ENCODE data around the gene SMIM9. TPM values are rescaled to one million over a fixed set of nuclear protein-coding genes. Genes with fewer than 3 reads are reported as not detected.
"Not testable (repeated sequence)": the region's sequence is repeated elsewhere in the genome, so short reads cannot be mapped to it uniquely, and the experiment has no call there.

Gene SMIM9
- total and polyA plus RNA-seq, 2 donors from 2014 or later: not detected

- DNase-seq (no peak), FAIRE-seq (no peak)
- H3K9me3 ChIP-seq (ENCODE audit: control insufficient read depth in 2 of 3, insufficient read depth in 1 of 3, low read length in 3 of 3): no peaks in the 10 kb centered on the region
- H3K27me3 ChIP-seq (ENCODE audit: control insufficient read depth, insufficient read depth, low read length): no peaks in the 10 kb centered on the region
- no peak overlapping the region for H3K4me3 ChIP-seq (ENCODE audit: low read length in 3 of 3)
- no peaks in the 10 kb centered on the region for H3K36me3 ChIP-seq (ENCODE audit: control insufficient read depth in 2 of 3, insufficient read depth in 3 of 3, low read length in 3 of 3)
- no peak overlapping the region for H3K27ac ChIP-seq (ENCODE audit: low read depth in 2 of 2, low read length in 2 of 2)
- no peaks in the 10 kb centered on the region for H3K4me1 ChIP-seq (ENCODE audit: control insufficient read depth in 2 of 3, insufficient read depth in 2 of 3, low read depth in 1 of 3, low read length in 3 of 3)
- no peak overlapping the region for H3K9ac ChIP-seq (ENCODE audit: low read length in 3 of 3)
- intact Hi-C loops (cut with DNase I): no loop called here
- TF ChIP-seq, protein P1, sequence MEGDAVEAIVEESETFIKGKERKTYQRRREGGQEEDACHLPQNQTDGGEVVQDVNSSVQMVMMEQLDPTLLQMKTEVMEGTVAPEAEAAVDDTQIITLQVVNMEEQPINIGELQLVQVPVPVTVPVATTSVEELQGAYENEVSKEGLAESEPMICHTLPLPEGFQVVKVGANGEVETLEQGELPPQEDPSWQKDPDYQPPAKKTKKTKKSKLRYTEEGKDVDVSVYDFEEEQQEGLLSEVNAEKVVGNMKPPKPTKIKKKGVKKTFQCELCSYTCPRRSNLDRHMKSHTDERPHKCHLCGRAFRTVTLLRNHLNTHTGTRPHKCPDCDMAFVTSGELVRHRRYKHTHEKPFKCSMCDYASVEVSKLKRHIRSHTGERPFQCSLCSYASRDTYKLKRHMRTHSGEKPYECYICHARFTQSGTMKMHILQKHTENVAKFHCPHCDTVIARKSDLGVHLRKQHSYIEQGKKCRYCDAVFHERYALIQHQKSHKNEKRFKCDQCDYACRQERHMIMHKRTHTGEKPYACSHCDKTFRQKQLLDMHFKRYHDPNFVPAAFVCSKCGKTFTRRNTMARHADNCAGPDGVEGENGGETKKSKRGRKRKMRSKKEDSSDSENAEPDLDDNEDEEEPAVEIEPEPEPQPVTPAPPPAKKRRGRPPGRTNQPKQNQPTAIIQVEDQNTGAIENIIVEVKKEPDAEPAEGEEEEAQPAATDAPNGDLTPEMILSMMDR (IDR thresholded peaks at IDR 0.05; ENCODE audit: borderline replicate concordance, extremely low read depth, insufficient read depth): no peak
Measured at GRCh38 chrX:154821523-154821922, 12.9 kb downstream of the SMIM9 start.

DNA sequence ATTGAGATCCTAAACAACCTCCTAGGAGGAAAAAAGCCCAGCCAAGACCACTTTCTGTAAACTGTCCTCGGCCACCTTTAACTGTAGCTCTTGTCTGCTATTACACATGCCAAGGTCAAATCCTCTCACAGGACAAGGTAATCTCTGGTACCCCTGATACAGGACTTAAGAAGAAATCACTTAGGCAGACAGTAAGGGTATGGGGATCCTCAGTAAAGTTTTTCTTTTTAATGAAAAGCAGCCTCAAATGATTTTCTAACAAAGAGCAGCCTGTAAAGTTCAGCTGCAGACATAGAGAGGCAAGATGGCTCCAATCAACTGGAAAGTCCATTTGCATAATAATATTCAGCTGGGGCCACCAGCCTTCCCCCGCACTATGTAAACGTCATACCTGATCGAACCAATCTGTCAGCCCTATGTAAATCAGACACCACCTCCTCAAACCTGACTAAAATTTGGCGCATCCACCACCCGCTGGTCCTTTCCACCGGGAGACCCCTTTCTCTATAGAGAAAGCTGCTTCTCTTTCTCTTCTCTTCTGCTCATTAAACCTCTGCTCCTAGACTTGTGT is 14.6 kb downstream of the SMIM9 start:
- Histone ChIP-seq H3K4me1 (ENCODE audit: control insufficient read depth in 2 of 3, insufficient read depth in 2 of 3, low read depth in 1 of 3, low read length in 3 of 3) (no peaks in the 10 kb centered on the region), H3K4me3 (ENCODE audit: low read length in 3 of 3) (no peak overlapping the region), H3K36me3 (ENCODE audit: control insufficient read depth in 2 of 3, insufficient read depth in 3 of 3, low read length in 3 of 3) (no peaks in the 10 kb centered on the region), H3K9me3 (ENCODE audit: control insufficient read depth in 2 of 3, insufficient read depth in 1 of 3, low read length in 3 of 3) (no peaks in the 10 kb centered on the region), H3K9ac (ENCODE audit: low read length in 3 of 3) (no peak overlapping the region), H3K27me3 (ENCODE audit: control insufficient read depth, insufficient read depth, low read length) (no peaks in the 10 kb centered on the region), H3K27ac (ENCODE audit: low read depth in 2 of 2, low read length in 2 of 2) (no peak overlapping the region)
- DNase-seq: no peak
- intact Hi-C loops (cut with DNase I): no loop called here
- TF ChIP-seq, protein P1 (IDR thresholded peaks at IDR 0.05; ENCODE audit: borderline replicate concordance, extremely low read depth, insufficient read depth): no peak
- FAIRE-seq: no peak

DNA sequence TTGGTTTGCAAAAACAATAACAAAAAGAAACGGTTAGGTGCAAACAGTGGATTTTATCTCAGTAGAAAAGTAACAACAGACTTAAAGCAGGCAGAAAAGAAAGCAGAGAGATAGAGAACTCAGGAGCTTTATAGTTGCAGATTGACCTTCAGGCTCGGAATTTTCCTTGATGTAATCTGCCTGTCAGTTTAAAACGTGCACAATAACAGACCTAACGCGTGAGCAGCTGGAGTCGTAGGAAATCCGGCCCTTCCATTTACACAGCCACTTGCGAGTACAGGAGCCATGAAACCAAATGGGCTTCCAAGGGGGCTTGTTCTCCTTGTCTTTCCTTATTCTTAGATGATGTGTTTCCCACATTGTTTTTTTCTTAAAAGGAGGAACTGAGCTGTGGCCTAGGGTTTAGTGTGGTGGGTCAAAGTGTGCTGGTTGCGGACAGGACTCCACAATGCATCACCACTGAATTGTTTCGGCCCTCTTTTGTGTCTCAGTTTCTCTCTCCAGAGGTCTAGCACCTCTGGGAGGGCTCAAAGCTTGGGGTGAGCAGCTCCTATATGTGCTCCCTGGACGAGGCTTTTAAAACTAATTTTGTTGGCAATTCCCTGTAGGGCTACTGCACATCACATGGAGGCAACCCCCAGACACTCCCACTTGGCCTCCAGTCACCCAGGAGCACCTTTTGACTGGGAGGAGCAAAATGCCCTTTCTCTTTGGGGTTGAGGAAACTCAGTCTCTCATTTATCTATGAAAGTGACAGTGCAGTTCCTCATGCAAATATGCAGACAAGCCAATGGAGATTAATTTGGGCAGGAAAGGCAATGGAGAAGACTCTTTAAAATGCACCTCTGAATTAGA is 15.3 kb downstream of the SMIM9 start:
- DNase-seq (no peak), FAIRE-seq (no peak)
- Histone ChIP-seq H3K36me3 (ENCODE audit: control insufficient read depth in 2 of 3, insufficient read depth in 3 of 3, low read length in 3 of 3) (no peaks in the 10 kb centered on the region), H3K4me3 (ENCODE audit: low read length in 3 of 3) (no peak overlapping the region), H3K4me1 (ENCODE audit: control insufficient read depth in 2 of 3, insufficient read depth in 2 of 3, low read depth in 1 of 3, low read length in 3 of 3) (no peaks in the 10 kb centered on the region), H3K9me3 (ENCODE audit: control insufficient read depth in 2 of 3, insufficient read depth in 1 of 3, low read length in 3 of 3) (no peaks in the 10 kb centered on the region), H3K27ac (ENCODE audit: low read depth in 2 of 2, low read length in 2 of 2) (no peak overlapping the region), H3K27me3 (ENCODE audit: control insufficient read depth, insufficient read depth, low read length) (no peaks in the 10 kb centered on the region), H3K9ac (ENCODE audit: low read length in 3 of 3) (no peak overlapping the region)
- intact Hi-C loops (cut with DNase I): no loop called here
- TF ChIP-seq, protein P1 (IDR thresholded peaks at IDR 0.05; ENCODE audit: borderline replicate concordance, extremely low read depth, insufficient read depth): no peak

DNA sequence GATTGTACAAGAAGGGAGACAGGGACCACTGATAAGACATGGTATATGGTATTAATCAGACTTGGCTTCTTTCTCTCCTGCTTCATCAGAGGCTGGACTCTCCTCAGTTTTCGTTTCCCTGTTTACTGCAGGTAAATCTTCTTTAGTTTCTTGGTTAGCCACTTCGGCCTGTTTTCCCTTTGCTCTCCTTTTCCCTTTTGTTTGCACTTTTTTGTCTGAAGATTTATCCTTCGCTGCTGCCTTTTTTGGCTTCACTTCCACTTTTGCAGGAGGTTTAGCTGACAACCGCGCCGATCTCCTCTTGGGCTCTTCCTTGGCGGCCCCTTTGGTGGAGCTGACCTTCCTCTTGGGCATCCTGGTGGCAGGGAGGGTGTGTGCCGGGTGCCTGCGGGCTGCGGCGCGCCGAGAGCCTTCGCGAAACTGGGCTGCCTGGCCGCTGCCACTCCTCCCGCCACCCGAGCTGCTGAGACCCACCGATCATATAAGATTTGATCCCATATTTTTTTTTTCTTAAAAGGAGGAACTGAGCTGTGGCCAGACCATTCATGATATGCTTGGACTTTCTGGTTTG is 17.3 kb downstream of the SMIM9 start:
- H3K4me3 ChIP-seq (ENCODE audit: low read length in 3 of 3); H3K9ac ChIP-seq (ENCODE audit: low read length in 3 of 3); H3K27me3 ChIP-seq (ENCODE audit: control insufficient read depth, insufficient read depth, low read length); DNase-seq; FAIRE-seq; H3K27ac ChIP-seq (ENCODE audit: low read depth in 2 of 2, low read length in 2 of 2); H3K36me3 ChIP-seq (ENCODE audit: control insufficient read depth in 2 of 3, insufficient read depth in 3 of 3, low read length in 3 of 3); H3K9me3 ChIP-seq (ENCODE audit: control insufficient read depth in 2 of 3, insufficient read depth in 1 of 3, low read length in 3 of 3); H3K4me1 ChIP-seq (ENCODE audit: control insufficient read depth in 2 of 3, insufficient read depth in 2 of 3, low read depth in 1 of 3, low read length in 3 of 3); intact Hi-C loops (cut with DNase I): not testable (repeated sequence)

DNA sequence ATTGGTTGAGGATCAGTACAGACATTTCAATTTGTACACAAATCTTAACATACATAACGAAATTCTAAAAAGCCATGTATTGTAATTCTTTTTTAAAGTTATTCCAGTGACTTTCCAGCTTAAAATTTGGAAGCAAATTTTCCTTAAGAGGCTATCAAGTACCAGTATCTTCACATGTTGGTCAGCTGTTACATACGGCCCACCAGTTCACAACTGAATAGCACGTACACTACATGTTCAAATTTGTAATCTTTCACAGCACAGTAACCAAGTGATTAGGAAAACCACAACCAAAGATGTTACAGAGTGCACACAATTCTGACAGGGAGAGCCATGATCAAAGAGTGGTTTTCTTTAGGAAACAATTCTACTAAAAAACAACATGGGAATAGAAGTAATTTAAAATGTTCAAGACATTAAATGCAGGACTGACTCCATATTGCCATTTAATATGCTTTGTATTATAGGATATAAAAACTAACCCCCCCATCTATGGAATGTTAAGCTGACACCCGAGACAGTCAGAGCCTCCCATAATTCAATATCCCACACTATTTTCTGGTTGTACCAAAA is 18.1 kb downstream of the SMIM9 start:
- H3K27ac ChIP-seq (ENCODE audit: low read depth in 2 of 2, low read length in 2 of 2); H3K36me3 ChIP-seq (ENCODE audit: control insufficient read depth in 2 of 3, insufficient read depth in 3 of 3, low read length in 3 of 3); H3K4me1 ChIP-seq (ENCODE audit: control insufficient read depth in 2 of 3, insufficient read depth in 2 of 3, low read depth in 1 of 3, low read length in 3 of 3); H3K4me3 ChIP-seq (ENCODE audit: low read length in 3 of 3); FAIRE-seq; H3K9me3 ChIP-seq (ENCODE audit: control insufficient read depth in 2 of 3, insufficient read depth in 1 of 3, low read length in 3 of 3); DNase-seq; H3K9ac ChIP-seq (ENCODE audit: low read length in 3 of 3); H3K27me3 ChIP-seq (ENCODE audit: control insufficient read depth, insufficient read depth, low read length); intact Hi-C loops (cut with DNase I): not testable (repeated sequence)

Data from kidney (tissue), 14 donors.